Lung (tissue), 12 donors: ENCODE results near the gene FLVCR2. TPM values are rescaled to one million over a fixed set of nuclear protein-coding genes. Genes with fewer than 3 reads are reported as not detected.
A peak's percentile ranks its signal among the peaks of the same experiment; 100 is the strongest.

ENCODE experiments used
- ATAC-seq: fragments of 200-7000 bp; cut with Tn5 transposase; one replicate; pipeline ENCODE4 v1.9.1; 2020; ENCODE audit warnings: moderate number of reproducible peaks; ENCODE audit not compliant: insufficient read depth, low FRiP score
- DNase-seq, 3 donors: peaks; one replicate each; pipeline ENCODE4 v3.0.0-alpha.2; 2013 to 2017
- H3K27ac ChIP-seq, 2 donors: one replicate each; pipeline ENCODE4 v1.5.1; 2013; ENCODE audit warnings: mild to moderate bottlenecking in 2 of 2, moderate library complexity in 2 of 2, control low read depth in 1 of 2, inconsistent platforms in 1 of 2, low read depth in 1 of 2, low read length in 1 of 2
- H3K27me3 ChIP-seq, 3 donors: one replicate each; pipeline ENCODE4 v1.5.1; 2013; ENCODE audit warnings: low read length in 2 of 3; ENCODE audit not compliant: control insufficient read depth in 3 of 3, insufficient read depth in 3 of 3
- H3K36me3 ChIP-seq, 4 donors: one replicate each; pipeline ENCODE4 v1.5.1; 2013; ENCODE audit warnings: low read length in 4 of 4, mild to moderate bottlenecking in 1 of 4, moderate library complexity in 1 of 4; ENCODE audit not compliant: control insufficient read depth in 4 of 4, insufficient read depth in 4 of 4
- H3K4me1 ChIP-seq, 5 donors: one replicate each; pipeline ENCODE4 v1.5.1; 2013; ENCODE audit warnings: low read length in 5 of 5, mild to moderate bottlenecking in 2 of 5, moderate library complexity in 1 of 5; ENCODE audit not compliant: control insufficient read depth in 5 of 5, insufficient read depth in 5 of 5
- H3K4me3 ChIP-seq: one replicate; pipeline ENCODE4 v1.5.1; 2013; ENCODE audit warnings: mild to moderate bottlenecking, control low read depth, moderate library complexity
- H3K9ac ChIP-seq, 2 donors: one replicate each; pipeline ENCODE4 v1.5.1; 2013; ENCODE audit warnings: low read length in 2 of 2, control low read depth in 1 of 2; ENCODE audit not compliant: insufficient read depth in 1 of 2
- H3K9me3 ChIP-seq, 4 donors: one replicate each; pipeline ENCODE4 v1.5.1; 2013; ENCODE audit warnings: low read length in 3 of 4, mild to moderate bottlenecking in 1 of 4, moderate library complexity in 1 of 4; ENCODE audit not compliant: control insufficient read depth in 4 of 4, insufficient read depth in 3 of 4
- WGBS, 2 donors: extraction: QIAGEN DNeasy Blood & Tissue Kit; methylation state at CpG; one replicate each; pipeline ENCODE4 v1.1.7; 2013; 5-methylcytosine and 5-hydroxymethylcytosine counted together
- polyA plus RNA-seq, 2 donors: library from polyadenylated mRNA; stranded (reverse); fragments of 200-250 nt; gene quantifications; one replicate each; pipeline ENCODE4 v1.2.1, GENCODE V29; 2013
- total RNA-seq, 2 donors: library from RNA; depleted of rRNA in 1 of 2; stranded (reverse); fragments of >200 nt in 1 of 2; gene quantifications; one replicate each; pipeline ENCODE4 v1.2.1, GENCODE V29; 2014 to 2021
- TF ChIP-seq, protein P1 (sequence below): IDR thresholded peaks from 2 replicates; pipeline ENCODE4 v1.5.1; 2012; ENCODE audit warnings: mild to moderate bottlenecking; ENCODE audit errors: control extremely low read depth, extremely low read depth
- donor health status: control.
- donor health status: control.
- donor health status: Bipolar disorder and iron deficiency.
- donor health status: healthy.
- donor health status: DM: yes; HTN: yes; CAD: no.

The FLVCR2 gene
- total and polyA plus RNA-seq, 4 donors, result 4.7 to 37.6 (median 20.5) TPM

DNA sequence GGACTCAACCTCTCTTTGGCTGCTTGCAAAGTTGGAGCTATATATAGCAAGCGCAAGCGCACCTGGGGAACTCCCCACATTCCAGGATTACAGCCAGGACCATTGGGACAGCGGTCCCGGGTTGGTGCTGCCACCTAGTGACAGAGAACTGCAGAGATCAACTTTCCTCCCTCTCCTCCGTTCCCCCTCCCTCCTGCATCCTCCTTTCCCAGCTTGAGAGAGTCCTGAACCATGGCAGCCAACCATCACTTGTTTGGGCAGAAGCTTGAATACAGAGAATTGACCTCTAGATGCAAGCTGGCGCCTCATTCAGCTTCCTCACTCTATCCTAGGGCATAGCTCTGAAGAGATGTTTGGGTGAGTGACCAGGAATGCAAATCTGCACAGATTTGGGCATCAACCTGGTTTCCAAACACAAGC is 17.4 kb upstream of the FLVCR2 start:
- Histone ChIP-seq H3K4me1 (peaks cover 0 to 6% (median 0%) of the 10 kb centered on the region in 5 donors), H3K9me3 (peaks cover 0 to 4% (median 0%) of the 10 kb centered on the region in 4 donors), H3K27ac (no peak overlapping the region), H3K27me3 (peaks cover 0 to 3% (median 0%) of the 10 kb centered on the region in 3 donors), H3K4me3 (no peak overlapping the region), H3K36me3 (no peaks in the 10 kb centered on the region), H3K9ac (no peak overlapping the region)
- peak; percentile 75 to 84 (median 78) for DNase-seq
- WGBS, 2 donors, result 4 to 5% methylated on average over 6 of the region's 6 CpGs
- TF ChIP-seq, protein P1, sequence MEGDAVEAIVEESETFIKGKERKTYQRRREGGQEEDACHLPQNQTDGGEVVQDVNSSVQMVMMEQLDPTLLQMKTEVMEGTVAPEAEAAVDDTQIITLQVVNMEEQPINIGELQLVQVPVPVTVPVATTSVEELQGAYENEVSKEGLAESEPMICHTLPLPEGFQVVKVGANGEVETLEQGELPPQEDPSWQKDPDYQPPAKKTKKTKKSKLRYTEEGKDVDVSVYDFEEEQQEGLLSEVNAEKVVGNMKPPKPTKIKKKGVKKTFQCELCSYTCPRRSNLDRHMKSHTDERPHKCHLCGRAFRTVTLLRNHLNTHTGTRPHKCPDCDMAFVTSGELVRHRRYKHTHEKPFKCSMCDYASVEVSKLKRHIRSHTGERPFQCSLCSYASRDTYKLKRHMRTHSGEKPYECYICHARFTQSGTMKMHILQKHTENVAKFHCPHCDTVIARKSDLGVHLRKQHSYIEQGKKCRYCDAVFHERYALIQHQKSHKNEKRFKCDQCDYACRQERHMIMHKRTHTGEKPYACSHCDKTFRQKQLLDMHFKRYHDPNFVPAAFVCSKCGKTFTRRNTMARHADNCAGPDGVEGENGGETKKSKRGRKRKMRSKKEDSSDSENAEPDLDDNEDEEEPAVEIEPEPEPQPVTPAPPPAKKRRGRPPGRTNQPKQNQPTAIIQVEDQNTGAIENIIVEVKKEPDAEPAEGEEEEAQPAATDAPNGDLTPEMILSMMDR, result peak; percentile 71
- ATAC-seq, result peak; percentile 85

DNA sequence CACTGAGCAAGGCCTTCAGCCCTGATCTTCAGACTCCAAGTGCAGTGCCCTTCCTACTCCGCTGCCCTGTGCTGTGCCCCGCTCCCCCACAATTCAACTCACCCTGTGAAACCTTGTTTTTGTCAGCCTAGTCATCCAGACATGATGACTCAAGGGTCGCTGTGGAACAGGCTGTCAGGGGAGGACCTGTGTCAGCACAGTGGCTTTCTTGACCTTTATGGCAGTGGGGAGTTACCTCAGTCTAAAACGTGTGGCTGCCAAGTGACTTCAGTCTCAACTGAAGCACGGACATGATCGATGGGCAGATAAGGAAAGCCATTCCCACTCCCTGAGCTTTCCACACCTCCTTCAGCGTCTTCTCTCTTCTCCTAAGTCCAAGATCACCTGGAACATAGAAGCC is 16.3 kb upstream of the FLVCR2 start:
- ATAC-seq (no peak), DNase-seq (no peak)
- Histone ChIP-seq H3K27me3 (peaks cover 0 to 3% (median 0%) of the 10 kb centered on the region in 3 donors), H3K4me3 (no peak overlapping the region), H3K36me3 (no peaks in the 10 kb centered on the region), H3K9ac (no peak overlapping the region), H3K9me3 (peaks cover 0 to 3% (median 0%) of the 10 kb centered on the region in 4 donors), H3K27ac (no peak overlapping the region), H3K4me1 (peaks cover 0 to 6% (median 0%) of the 10 kb centered on the region in 5 donors)
- TF ChIP-seq, protein P1, result no peak
- 62 to 71% methylated on average over 7 of the region's 7 CpGs for WGBS, 2 donors

DNA sequence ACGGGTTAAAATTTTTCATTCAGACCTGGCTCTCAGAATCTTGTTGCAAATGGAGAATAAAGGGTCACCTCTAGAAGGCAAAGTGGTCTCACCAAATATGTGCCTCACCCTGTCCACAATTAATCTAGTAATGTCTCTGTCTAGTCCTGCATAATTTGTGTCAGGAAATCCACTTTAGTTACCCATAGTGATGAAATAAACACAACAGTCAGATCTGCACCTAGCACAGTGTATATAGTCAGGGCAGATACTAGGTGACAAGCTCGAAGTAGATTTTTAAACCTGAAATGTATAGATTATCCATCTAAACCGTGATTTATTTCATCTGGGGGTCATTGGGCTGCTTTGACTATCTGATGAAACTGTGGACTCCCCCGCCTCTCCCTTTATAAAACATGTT is 15.9 kb upstream of the FLVCR2 start:
- peaks cover 0 to 6% (median 0%) of the 10 kb centered on the region in 5 donors for H3K4me1 ChIP-seq
- H3K36me3 ChIP-seq, result no peaks in the 10 kb centered on the region
- no peaks in the 10 kb centered on the region for H3K9me3 ChIP-seq
- 79 to 87% methylated on average over 4 of the region's 4 CpGs for WGBS, 2 donors
- ATAC-seq (no peak), DNase-seq (no peak)
- H3K4me3 ChIP-seq, result no peak overlapping the region
- peaks cover 0 to 3% (median 0%) of the 10 kb centered on the region in 3 donors for H3K27me3 ChIP-seq
- TF ChIP-seq, protein P1, result no peak
- no peak overlapping the region for H3K9ac ChIP-seq
- H3K27ac ChIP-seq, result no peak overlapping the region

DNA sequence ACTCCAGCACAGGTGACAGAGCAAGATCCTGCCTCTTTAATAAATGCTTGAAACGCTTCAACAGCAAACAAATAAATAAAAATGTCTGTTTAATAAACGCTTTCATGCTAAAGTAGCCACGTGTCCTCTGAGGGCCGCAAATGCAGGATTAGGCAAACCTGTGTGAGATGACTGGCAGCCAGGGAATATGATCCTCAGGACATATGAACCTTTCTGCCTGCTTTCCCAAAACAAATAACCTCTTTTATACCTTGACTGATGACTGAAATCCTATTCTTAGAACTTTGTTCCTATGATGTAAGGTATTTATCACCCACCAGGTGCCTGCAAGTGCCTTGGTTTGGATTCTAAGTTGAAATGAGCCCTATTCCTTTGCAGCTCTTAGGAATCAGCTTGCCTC is 14.5 kb upstream of the FLVCR2 start:
- Histone ChIP-seq H3K4me1 (peaks cover 0 to 6% (median 0%) of the 10 kb centered on the region in 5 donors), H3K36me3 (no peaks in the 10 kb centered on the region), H3K9ac (no peak overlapping the region), H3K27me3 (peaks cover 0 to 3% (median 0%) of the 10 kb centered on the region in 3 donors), H3K9me3 (no peaks in the 10 kb centered on the region), H3K4me3 (no peak overlapping the region), H3K27ac (no peak overlapping the region)
- TF ChIP-seq, protein P1, result no peak
- WGBS, 2 donors, result 78 to 87% methylated on average over 4 of the region's 4 CpGs
- ATAC-seq, result no peak
- DNase-seq, result no peak
